Stomach smooth muscle (tissue), 2 donors: ENCODE measurements around the gene TMEM131L.

Experiments used
- H3K27ac ChIP-seq: one replicate; pipeline ENCODE4 v1.7.0; 2013; ENCODE audit warnings: mild to moderate bottlenecking, low read length, inconsistent platforms
- H3K27me3 ChIP-seq, 2 donors: one replicate each; pipeline ENCODE4 v1.7.0; 2013; ENCODE audit warnings: low read length in 2 of 2; ENCODE audit not compliant: insufficient read depth in 2 of 2, control insufficient read depth in 1 of 2
- H3K36me3 ChIP-seq, 2 donors: one replicate each; pipeline ENCODE4 v1.7.0; 2013; ENCODE audit warnings: low read length in 2 of 2; ENCODE audit not compliant: control insufficient read depth in 2 of 2, insufficient read depth in 2 of 2
- H3K4me1 ChIP-seq: one replicate; pipeline ENCODE4 v1.7.0; 2013; ENCODE audit warnings: low read length; ENCODE audit not compliant: control insufficient read depth, insufficient read depth
- H3K4me3 ChIP-seq, 2 donors: one replicate each; pipeline ENCODE4 v1.7.0; 2013; ENCODE audit warnings: low read length in 2 of 2
- H3K9ac ChIP-seq, 2 donors: one replicate each; pipeline ENCODE4 v1.7.0; 2013; ENCODE audit warnings: low read length in 2 of 2, mild to moderate bottlenecking in 1 of 2
- H3K9me3 ChIP-seq, 2 donors: one replicate each; pipeline ENCODE4 v1.7.0; 2013; ENCODE audit warnings: low read length in 2 of 2; ENCODE audit not compliant: control insufficient read depth in 2 of 2
- donor health status: healthy.
- donor health status: Pancreatic carcinoma.

Gene TMEM131L

DNA sequence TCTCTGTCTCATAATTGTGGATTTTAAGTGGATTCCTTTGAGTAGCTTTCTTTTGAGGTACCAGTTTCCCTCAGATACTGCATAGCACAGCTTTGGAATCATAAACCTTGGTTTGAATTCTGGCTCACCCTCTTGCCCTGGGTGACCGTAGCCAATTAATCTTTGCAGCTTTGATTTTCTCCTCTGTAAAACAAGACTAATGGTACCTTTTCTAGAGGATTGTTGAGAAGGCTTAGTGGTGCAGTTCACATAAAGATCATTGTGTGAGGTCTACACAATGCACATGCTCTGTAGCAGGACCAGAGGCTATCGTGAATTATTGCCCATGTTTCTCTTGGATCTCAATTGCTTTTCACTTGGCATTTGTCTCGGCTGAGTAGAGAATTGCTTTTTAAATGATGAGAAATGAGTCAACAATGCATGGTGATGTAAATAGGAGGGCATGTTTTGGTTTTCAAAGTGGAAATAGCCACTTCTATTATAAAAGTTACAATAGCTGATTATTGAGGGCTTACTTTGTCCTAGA, 47.9 kb downstream of the TMEM131L start:
- Histone ChIP-seq H3K9me3 (no peaks in the 10 kb centered on the region), H3K27me3 (no peaks in the 10 kb centered on the region), H3K4me3 (no peak overlapping the region), H3K9ac (no peak overlapping the region), H3K27ac (no peak overlapping the region), H3K4me1 (peaks cover 21% of the 10 kb centered on the region), H3K36me3 (no peaks in the 10 kb centered on the region)

DNA sequence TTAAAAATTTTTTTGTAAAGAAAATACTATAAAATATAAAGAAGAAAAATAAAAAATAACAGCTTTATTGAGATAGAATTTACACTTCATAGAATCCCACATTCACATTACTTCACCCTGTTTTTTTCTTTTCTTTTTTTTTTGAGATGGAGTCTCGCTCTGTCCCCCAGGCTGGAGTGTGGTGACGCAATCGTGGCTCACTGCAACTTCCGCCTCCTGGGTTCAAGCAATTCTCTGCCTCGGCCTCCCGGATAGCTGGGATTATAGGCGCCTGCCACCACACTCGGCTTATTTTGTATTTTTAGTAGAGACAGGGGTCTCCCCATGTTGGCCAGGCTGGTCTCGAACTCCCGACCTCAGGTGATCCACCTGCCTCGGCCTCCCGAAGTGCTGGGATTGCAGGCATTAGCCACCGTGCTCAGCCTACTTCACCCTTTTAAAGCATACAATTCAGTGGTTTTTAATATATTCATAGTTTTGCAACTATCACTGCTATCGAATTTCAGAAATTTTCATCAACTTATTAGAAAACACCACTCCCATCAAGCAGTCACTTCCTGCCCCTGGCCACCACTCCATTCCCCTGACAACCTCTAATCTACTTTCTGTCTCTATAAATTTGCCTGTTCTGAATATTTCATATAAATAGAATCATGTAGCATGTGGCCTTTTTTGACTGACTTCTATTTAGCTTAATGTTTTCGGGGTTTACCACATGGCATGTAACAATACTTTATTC, 48.7 kb downstream of the TMEM131L start:
- no peak overlapping the region for H3K9ac ChIP-seq
- H3K4me3 ChIP-seq: no peak overlapping the region
- H3K36me3 ChIP-seq: no peaks in the 10 kb centered on the region
- H3K9me3 ChIP-seq: no peaks in the 10 kb centered on the region
- peaks cover 21% of the 10 kb centered on the region for H3K4me1 ChIP-seq
- H3K27ac ChIP-seq: no peak overlapping the region
- H3K27me3 ChIP-seq: no peaks in the 10 kb centered on the region

DNA sequence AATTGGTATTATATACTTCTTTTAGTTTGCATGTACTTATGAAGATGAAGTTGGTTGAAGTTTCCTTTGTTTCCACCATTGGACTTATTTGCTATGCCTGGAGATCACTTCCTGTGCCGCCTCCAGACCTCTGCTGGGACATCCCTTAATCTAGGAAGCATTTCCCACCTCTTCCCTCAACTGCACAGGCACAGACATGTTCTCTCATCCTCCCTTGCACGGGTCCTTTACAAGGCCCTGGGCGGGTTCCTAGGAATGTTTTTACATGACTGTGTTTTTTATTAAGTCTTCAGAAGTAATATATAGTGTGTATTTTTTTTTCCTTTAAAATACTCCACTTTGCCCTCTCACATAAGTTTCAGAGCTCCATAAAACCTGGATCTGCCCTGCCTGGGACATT, 51.0 kb downstream of the TMEM131L start:
- Histone ChIP-seq H3K9ac (no peak overlapping the region), H3K4me3 (no peak overlapping the region), H3K27ac (no peak overlapping the region), H3K9me3 (no peaks in the 10 kb centered on the region), H3K4me1 (peaks cover 18% of the 10 kb centered on the region), H3K27me3 (no peaks in the 10 kb centered on the region), H3K36me3 (no peaks in the 10 kb centered on the region)

DNA sequence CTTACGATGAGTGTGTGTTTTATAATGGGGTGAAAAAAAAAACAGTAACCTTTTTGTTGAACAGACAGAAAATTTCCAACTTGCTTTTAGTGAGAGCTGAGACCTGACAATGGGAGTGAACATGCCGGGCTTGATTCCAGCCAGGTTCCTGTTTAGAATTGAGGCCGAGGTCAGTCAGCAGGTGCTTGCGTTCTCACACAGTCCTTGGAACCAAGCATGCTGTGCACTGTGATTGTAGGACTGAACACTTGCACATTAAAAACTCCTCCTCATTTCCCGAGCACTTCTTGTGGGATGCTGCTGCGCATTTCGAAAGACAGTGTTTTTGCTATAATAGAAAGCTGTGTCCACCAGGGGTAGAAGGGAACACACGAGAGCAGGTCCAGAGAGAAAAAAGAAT, 51.8 kb downstream of the TMEM131L start:
- Histone ChIP-seq H3K27ac (no peak overlapping the region), H3K36me3 (no peaks in the 10 kb centered on the region), H3K4me1 (peaks cover 14% of the 10 kb centered on the region), H3K9me3 (no peaks in the 10 kb centered on the region), H3K27me3 (no peaks in the 10 kb centered on the region), H3K4me3 (no peak overlapping the region), H3K9ac (no peak overlapping the region)

DNA sequence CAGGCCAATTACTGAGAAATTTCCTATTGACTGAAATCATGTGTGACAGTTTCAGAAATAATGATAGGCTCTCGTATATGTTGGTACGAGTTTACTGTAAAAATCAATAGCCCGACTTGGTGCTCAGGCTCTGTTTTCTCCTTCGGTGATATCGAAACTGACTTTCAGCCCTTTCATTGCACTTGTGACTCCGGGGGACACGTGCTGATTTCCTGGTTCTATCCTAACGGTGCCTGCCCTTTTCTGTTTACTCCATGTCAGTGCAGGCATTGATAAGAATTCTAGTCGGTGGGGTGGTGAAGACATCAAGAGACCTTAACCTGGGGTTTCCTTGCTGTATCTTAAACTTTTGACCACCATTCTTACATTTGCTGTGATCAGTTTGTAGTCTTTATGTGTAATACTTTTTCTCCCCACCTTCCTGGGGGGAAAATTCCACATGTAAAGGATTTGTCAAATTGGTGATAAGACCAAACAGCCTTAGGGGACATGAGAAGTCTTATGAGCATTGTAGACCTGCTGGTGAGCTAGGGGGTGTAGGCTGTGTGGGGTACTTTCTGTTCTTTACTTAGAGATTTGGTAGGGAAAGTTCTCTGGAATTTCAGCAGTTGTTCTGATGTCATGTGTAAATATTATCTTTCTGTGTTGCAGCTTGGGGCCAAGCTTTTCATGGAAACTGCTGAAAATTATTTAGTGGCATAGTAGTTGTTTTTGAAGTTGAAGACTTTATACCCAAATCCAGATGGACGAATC, 52.7 kb downstream of the TMEM131L start:
- Histone ChIP-seq H3K4me3 (peak overlapping the region in 1 of 2 donors; percentile 44), H3K9me3 (no peaks in the 10 kb centered on the region), H3K27me3 (no peaks in the 10 kb centered on the region), H3K36me3 (no peaks in the 10 kb centered on the region), H3K4me1 (peaks cover 12% of the 10 kb centered on the region), H3K27ac (peak overlapping the region; percentile 31), H3K9ac (no peak overlapping the region)

DNA sequence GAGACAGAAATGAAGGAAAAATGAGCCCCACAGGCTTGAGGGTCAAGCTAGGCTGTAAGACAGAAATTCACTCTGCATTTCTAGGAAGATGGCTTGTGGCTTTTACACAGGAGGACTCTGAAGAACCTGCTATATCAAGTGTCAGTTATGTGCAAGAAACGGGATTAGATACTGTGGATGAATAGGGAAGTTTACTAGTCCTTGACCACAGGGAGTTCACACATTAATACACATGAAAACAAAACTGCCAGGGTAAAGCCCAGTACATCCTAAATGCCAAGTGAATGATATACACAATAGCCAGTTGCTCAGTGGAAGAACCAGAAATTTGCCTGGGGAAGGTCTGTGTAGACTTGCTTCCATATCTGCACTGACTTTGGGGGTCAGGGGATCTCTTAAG, 53.5 kb downstream of the TMEM131L start:
- Histone ChIP-seq H3K9me3 (no peaks in the 10 kb centered on the region), H3K27ac (no peak overlapping the region), H3K4me1 (peaks cover 12% of the 10 kb centered on the region), H3K27me3 (no peaks in the 10 kb centered on the region), H3K9ac (no peak overlapping the region), H3K36me3 (no peaks in the 10 kb centered on the region), H3K4me3 (no peak overlapping the region)

DNA sequence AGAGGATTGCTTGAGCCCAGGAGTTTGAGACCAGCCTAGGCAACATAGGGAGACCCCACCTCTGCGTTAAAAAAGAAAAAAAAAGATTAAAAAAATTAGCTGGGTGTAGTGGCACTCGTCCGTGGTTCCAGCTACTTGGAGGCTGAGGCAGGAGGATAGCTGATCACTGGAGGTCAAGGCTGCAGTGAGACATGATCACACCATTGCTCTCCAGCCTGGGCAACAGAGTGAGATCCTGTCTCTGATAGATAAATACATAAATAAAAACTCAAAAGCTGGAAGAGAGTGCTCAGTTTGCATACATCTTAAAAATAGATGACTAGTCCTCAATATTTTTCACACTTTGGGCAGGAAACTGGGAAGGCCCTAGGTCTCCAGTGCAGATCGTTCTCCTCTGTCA, 54.1 kb downstream of the TMEM131L start:
- Histone ChIP-seq H3K27ac (no peak overlapping the region), H3K9me3 (no peaks in the 10 kb centered on the region), H3K9ac (no peak overlapping the region), H3K36me3 (no peaks in the 10 kb centered on the region), H3K4me1 (peaks cover 12% of the 10 kb centered on the region), H3K27me3 (no peaks in the 10 kb centered on the region), H3K4me3 (no peak overlapping the region)

DNA sequence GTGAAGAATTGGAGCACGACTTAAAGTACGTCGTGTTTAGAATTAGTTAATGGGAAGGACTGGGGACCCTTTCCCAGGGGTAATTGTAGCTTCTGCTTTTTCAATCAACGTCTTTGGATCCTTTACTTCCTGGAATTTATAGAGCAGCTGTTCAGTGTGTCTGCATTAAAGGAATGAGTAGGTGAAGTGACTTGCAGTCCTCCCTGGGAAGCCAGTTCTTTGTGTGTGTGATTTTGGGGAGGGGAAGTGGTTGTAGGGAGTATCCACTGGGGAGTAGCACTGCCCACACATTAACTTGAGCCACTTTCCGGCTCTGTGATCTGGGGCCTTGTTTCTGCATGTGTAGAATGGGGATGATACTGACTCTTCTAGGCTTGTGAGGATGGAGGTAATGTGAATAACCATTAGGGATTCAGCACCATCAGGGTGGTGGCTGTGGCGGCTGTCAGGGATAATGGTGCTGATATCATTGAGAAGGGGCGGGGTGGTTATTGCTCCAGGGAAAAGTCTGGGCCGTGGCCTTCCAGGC, 54.7 kb downstream of the TMEM131L start:
- no peaks in the 10 kb centered on the region for H3K36me3 ChIP-seq
- no peak overlapping the region for H3K9ac ChIP-seq
- H3K4me3 ChIP-seq: no peak overlapping the region
- H3K27ac ChIP-seq: no peak overlapping the region
- peaks cover 12% of the 10 kb centered on the region for H3K4me1 ChIP-seq
- no peaks in the 10 kb centered on the region for H3K27me3 ChIP-seq
- H3K9me3 ChIP-seq: no peaks in the 10 kb centered on the region

DNA sequence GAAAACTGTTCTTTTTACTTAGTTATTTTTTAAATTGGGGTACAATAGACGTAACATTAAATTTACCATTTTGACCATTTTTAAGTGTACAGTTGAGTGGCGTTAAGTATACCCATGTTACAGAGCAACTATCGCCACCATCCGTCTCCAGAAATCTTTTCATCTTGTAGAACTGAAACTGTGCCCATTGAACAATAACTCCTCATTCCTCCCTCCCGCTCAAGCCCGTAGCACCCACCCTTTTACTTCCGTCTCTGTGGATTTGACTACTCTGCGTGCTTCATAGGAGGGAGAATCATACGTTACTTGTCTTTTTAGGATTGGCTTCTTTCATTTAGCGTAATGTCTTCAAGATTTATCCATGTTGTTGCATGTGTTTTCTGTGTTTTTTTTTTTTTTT, 55.3 kb downstream of the TMEM131L start:
- Histone ChIP-seq H3K36me3 (no peaks in the 10 kb centered on the region), H3K4me3 (no peak overlapping the region), H3K4me1 (peaks cover 12% of the 10 kb centered on the region), H3K27me3 (no peaks in the 10 kb centered on the region), H3K27ac (no peak overlapping the region), H3K9me3 (no peaks in the 10 kb centered on the region), H3K9ac (no peak overlapping the region)

DNA sequence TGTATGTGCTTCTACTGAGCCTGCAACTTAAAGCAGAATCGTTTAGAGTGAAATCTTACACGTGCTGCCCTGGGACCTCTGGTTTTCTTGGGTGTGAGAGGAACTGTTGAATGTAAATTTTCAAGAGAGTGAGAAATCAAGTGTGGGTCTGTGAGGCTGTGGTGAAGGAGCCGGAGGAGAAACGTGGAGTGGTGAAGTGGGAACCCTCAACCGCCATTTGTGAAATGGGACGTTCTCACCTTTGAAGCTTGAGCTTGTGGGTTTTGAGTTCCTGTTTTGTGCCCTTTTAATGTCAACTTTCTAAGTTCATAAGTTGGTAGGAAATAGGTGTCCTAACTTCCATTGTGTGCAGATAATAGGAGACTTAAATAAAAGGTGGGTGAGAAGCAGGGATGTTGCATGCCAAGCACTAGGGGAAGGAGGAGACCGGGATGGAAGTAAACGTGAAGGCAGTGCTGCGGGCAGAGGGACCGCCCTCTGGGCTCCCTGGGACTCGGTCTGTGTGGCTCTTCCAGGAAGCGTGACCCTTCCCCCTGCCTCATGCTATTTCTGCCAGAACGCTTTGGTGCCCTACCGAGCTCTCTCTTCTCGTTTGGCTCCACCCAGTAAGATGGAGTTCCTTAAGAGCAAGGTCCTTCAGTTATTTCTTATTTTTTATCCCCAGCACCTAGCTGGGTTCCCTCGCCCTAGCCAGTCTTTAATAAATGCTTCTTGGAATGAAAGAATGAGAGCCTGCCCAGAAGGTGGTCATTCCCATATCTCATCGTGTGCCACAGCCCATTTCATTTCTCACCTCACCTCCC, 56.0 kb downstream of the TMEM131L start:
- H3K36me3 ChIP-seq: no peaks in the 10 kb centered on the region
- no peaks in the 10 kb centered on the region for H3K9me3 ChIP-seq
- peaks cover 12% of the 10 kb centered on the region for H3K4me1 ChIP-seq
- H3K27ac ChIP-seq: no peak overlapping the region
- H3K9ac ChIP-seq: no peak overlapping the region
- H3K27me3 ChIP-seq: no peaks in the 10 kb centered on the region
- H3K4me3 ChIP-seq: no peak overlapping the region
